B cell (primary cell): ENCODE data around the gene NECTIN4.

Experiments used
- CTCF ChIP-seq: fragments of 200-600 bp; IDR thresholded peaks from one replicate; pipeline ENCODE4 v1.8.0; 2022; ENCODE audit warnings: antibody characterized with exemption, mild to moderate bottlenecking
- EZH2 ChIP-seq: IDR thresholded peaks from 2 replicates; pipeline ENCODE4 v1.6.1; 2012; ENCODE audit warnings: borderline replicate concordance, low read depth, mild to moderate bottlenecking, moderate library complexity, low read length; ENCODE audit not compliant: insufficient read depth, poor library complexity, severe bottlenecking

GRCh38 chr1:161079436-161080110 is 9.8 kb downstream of the NECTIN4 start:
- no peak for TF ChIP-seq CTCF
- TF ChIP-seq EZH2 = no peak
